ENCODE data around the gene ZNF385B. TPM values are rescaled to one million over a fixed set of nuclear protein-coding genes. Genes with fewer than 3 reads are reported as not detected.
"Not testable (repeated sequence)": the region's sequence is repeated elsewhere in the genome, so short reads cannot be mapped to it uniquely, and the experiment has no call there.

The ZNF385B gene
- total and polyA plus RNA-seq, 4 experiments from 2014 or later = not detected

DNA sequence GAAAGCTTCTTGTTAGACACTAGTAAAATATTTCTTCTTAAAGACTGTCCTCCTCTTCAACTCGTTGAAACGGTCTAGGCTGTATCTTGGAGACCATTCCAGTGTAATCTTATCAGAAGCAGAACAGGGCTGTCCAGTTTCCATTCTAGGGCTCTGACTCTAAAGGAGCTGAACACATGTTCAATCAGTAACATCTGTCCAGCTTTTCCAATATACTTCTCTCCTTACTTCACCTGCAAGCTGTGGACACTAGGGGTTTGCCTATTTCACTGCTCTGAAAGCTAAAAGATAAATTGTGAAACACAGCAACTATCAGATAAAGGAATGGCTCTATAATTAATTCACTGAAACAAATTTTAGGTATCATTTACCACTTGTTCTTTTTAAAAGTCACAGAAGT, 73.8 kb downstream of the ZNF385B start:
- peaks cover 0 to 2% (median 0%) of the 10 kb centered on the region in 8 donors for H3K9me3 Mint-ChIP-seq
- CTCF ChIA-PET (ENCODE audit: partially characterized antibody) = interaction anchor here (0.9 kb wide), 1 partner anchor 9 kb away, joined by 3 read pairs; no protein-coding TSS in a partner anchor
- DNase-seq = no peak
- no peak overlapping the region for H3K27ac Mint-ChIP-seq
- POLR2A ChIA-PET (ENCODE audit: partially characterized antibody) = no interaction called here
- Histone ChIP-seq H3K36me3 (ENCODE audit: insufficient read depth, low read length) (no peaks in the 10 kb centered on the region), H3K4me3 (ENCODE audit: low read length in 2 of 2) (no peak overlapping the region), H3K27me3 (ENCODE audit: insufficient read depth, low read length) (no peaks in the 10 kb centered on the region), H3K27ac (ENCODE audit: low read depth, low read length) (no peak overlapping the region), H3K9me3 (ENCODE audit: control insufficient read depth in 1 of 2, low read length in 2 of 2) (no peaks in the 10 kb centered on the region), H3K4me1 (ENCODE audit: insufficient read depth, low read length) (no peaks in the 10 kb centered on the region)
- H3K4me1 Mint-ChIP-seq = no peaks in the 10 kb centered on the region
- H3K4me3 Mint-ChIP-seq = no peak overlapping the region
- no peaks in the 10 kb centered on the region for H3K27me3 Mint-ChIP-seq
- intact Hi-C loops (cut with micrococcal nuclease) = no loop called here
- no peaks in the 10 kb centered on the region for H3K36me3 Mint-ChIP-seq

DNA sequence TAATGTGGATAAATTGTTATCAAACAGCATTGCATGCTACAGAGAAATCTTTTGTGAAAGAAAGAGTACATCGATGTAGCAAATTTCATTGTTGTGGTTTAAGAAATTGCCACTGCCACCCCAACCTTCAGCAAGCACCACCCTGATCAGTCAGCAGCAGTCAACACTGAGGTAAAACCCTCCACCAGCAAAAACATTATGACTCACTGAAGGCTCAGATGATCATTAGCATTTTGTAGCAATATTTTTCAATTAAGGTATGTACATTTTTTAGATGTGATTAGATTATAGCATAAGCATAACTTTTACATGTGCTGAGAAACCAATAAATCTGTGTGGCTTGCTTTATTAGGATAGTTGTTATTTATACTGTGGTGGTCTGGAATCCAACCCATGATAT, 75.5 kb downstream of the ZNF385B start:
- Histone ChIP-seq H3K36me3 (ENCODE audit: insufficient read depth, low read length) (no peaks in the 10 kb centered on the region), H3K27ac (ENCODE audit: low read depth, low read length) (no peak overlapping the region), H3K27me3 (ENCODE audit: insufficient read depth, low read length) (no peaks in the 10 kb centered on the region), H3K9me3 (ENCODE audit: control insufficient read depth in 1 of 2, low read length in 2 of 2) (no peaks in the 10 kb centered on the region), H3K4me1 (ENCODE audit: insufficient read depth, low read length) (no peaks in the 10 kb centered on the region), H3K4me3 (ENCODE audit: low read length in 2 of 2) (no peak overlapping the region)
- intact Hi-C loops (cut with micrococcal nuclease) = no loop called here
- no peak for DNase-seq
- ChIA-PET CTCF (ENCODE audit: partially characterized antibody) (no interaction called here), POLR2A (ENCODE audit: partially characterized antibody) (no interaction called here)
- Mint-ChIP-seq H3K4me1 (no peaks in the 10 kb centered on the region), H3K4me3 (no peak overlapping the region), H3K27me3 (no peaks in the 10 kb centered on the region), H3K9me3 (peaks cover 0 to 3% (median 0%) of the 10 kb centered on the region in 8 donors), H3K27ac (no peak overlapping the region), H3K36me3 (no peaks in the 10 kb centered on the region)

DNA sequence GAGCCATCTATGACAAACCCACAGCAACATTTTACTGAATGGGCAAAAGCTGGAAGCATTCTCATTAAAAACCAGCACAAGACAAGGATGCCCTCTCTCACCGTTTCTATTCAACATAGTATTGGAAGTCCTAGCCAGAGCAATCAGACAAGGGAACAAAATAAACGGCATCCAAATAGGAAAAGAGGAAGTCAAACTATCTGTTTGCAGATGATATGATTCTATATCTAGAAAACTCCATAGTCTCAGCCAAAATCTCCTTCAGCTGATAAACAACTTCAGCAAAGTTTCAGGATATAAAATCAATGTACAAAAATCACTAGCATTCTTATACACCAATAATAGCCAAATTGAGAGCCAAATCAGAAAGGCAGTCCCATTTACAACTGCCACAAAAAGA, 79.1 kb downstream of the ZNF385B start:
- H3K4me3 Mint-ChIP-seq; DNase-seq; H3K27me3 ChIP-seq (ENCODE audit: insufficient read depth, low read length); H3K36me3 Mint-ChIP-seq; CTCF ChIA-PET (ENCODE audit: partially characterized antibody); H3K9me3 ChIP-seq (ENCODE audit: control insufficient read depth in 1 of 2, low read length in 2 of 2); intact Hi-C loops (cut with micrococcal nuclease); H3K27ac ChIP-seq (ENCODE audit: low read depth, low read length); H3K27ac Mint-ChIP-seq; H3K4me3 ChIP-seq (ENCODE audit: low read length in 2 of 2); H3K27me3 Mint-ChIP-seq; H3K4me1 ChIP-seq (ENCODE audit: insufficient read depth, low read length); H3K4me1 Mint-ChIP-seq; H3K36me3 ChIP-seq (ENCODE audit: insufficient read depth, low read length); H3K9me3 Mint-ChIP-seq; POLR2A ChIA-PET (ENCODE audit: partially characterized antibody): not testable (repeated sequence)

DNA sequence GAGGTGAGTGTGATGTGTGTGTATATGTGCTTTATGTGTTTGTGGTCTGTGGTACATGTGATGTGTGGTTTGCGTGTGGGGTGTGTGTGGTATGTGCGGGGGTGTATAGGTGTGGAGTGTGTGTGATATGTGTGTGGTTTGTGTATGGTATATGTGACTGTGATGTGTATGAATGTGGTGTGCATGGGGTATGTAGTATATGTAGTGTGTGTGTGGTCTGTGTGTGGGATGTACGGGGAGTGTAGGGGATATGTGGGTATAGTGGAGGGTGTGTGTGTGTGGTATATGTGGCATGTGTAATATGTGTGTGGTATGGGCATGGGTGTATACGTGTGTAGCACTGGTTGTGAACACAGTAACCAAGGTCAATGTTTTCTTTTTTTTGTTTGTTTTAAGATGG, 87.4 kb downstream of the ZNF385B start:
- intact Hi-C loops (cut with micrococcal nuclease) = no loop called here
- Mint-ChIP-seq H3K4me3 (no peak overlapping the region), H3K27me3 (peaks cover 6 to 9% of the 10 kb centered on the region in 2 donors), H3K9me3 (peaks cover 0 to 3% (median 0%) of the 10 kb centered on the region in 8 donors), H3K36me3 (no peaks in the 10 kb centered on the region), H3K4me1 (no peaks in the 10 kb centered on the region), H3K27ac (no peak overlapping the region)
- no peaks in the 10 kb centered on the region for H3K36me3 ChIP-seq (ENCODE audit: insufficient read depth, low read length)
- no peak for DNase-seq
- no peaks in the 10 kb centered on the region for H3K9me3 ChIP-seq (ENCODE audit: control insufficient read depth in 1 of 2, low read length in 2 of 2)
- POLR2A ChIA-PET (ENCODE audit: partially characterized antibody) = no interaction called here
- H3K27me3 ChIP-seq (ENCODE audit: insufficient read depth, low read length) = no peaks in the 10 kb centered on the region
- no peak overlapping the region for H3K4me3 ChIP-seq (ENCODE audit: low read length in 2 of 2)
- no peak overlapping the region for H3K27ac ChIP-seq (ENCODE audit: low read depth, low read length)
- no peaks in the 10 kb centered on the region for H3K4me1 ChIP-seq (ENCODE audit: insufficient read depth, low read length)
- CTCF ChIA-PET (ENCODE audit: partially characterized antibody) = no interaction called here

DNA sequence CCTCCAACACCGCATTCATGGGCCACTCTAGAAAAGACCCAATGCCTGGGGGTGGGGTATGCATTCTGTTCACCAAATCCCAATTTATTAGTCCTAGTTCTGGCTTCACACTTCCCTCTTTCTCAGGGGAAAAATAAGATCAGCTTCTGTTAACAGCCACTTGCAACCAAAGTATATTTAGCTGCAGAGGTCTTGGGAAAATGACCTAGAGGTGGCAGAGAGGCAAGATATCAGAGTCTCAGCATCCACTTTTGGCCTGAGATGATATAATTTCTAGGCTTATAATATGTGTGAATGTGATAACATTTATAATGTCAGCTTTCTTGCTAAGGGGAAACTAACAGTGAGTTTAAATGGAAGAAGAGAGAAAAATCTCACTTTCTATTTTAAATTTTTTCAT, 89.1 kb downstream of the ZNF385B start:
- H3K9me3 ChIP-seq (ENCODE audit: control insufficient read depth in 1 of 2, low read length in 2 of 2) = no peaks in the 10 kb centered on the region
- ChIA-PET POLR2A (ENCODE audit: partially characterized antibody) (no interaction called here), CTCF (ENCODE audit: partially characterized antibody) (no interaction called here)
- DNase-seq = no peak
- Mint-ChIP-seq H3K27me3 (peaks cover 5 to 9% of the 10 kb centered on the region in 2 donors), H3K4me1 (no peaks in the 10 kb centered on the region), H3K27ac (no peak overlapping the region), H3K4me3 (no peak overlapping the region), H3K9me3 (peaks cover 0 to 3% (median 0%) of the 10 kb centered on the region in 8 donors), H3K36me3 (no peaks in the 10 kb centered on the region)
- no peak overlapping the region for H3K27ac ChIP-seq (ENCODE audit: low read depth, low read length)
- H3K4me3 ChIP-seq (ENCODE audit: low read length in 2 of 2) = no peak overlapping the region
- intact Hi-C loops (cut with micrococcal nuclease) = no loop called here
- H3K36me3 ChIP-seq (ENCODE audit: insufficient read depth, low read length) = no peaks in the 10 kb centered on the region
- no peaks in the 10 kb centered on the region for H3K27me3 ChIP-seq (ENCODE audit: insufficient read depth, low read length)
- no peaks in the 10 kb centered on the region for H3K4me1 ChIP-seq (ENCODE audit: insufficient read depth, low read length)

DNA sequence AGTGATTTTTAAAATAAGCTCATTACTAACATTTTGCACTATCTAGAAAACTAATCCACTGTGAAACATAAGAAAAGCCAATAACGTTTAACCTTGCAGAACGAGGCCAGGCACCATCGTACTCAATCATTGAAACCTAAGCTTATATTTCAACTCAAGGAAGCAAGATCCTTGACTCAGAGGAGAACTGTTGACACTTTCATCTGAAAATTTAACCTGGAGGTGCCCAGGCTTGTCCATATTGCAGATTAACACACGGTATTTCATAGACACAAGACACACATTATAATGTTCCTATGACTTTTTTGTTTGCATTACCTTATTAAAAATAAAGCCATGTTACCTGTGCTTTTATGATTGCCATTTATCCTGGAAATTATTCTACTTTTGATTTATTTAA, 89.6 kb downstream of the ZNF385B start:
- Histone ChIP-seq H3K9me3 (ENCODE audit: control insufficient read depth in 1 of 2, low read length in 2 of 2) (no peaks in the 10 kb centered on the region), H3K27ac (ENCODE audit: low read depth, low read length) (no peak overlapping the region), H3K36me3 (ENCODE audit: insufficient read depth, low read length) (no peaks in the 10 kb centered on the region), H3K4me1 (ENCODE audit: insufficient read depth, low read length) (no peaks in the 10 kb centered on the region), H3K27me3 (ENCODE audit: insufficient read depth, low read length) (no peaks in the 10 kb centered on the region), H3K4me3 (ENCODE audit: low read length in 2 of 2) (no peak overlapping the region)
- Mint-ChIP-seq H3K27ac (no peak overlapping the region), H3K27me3 (peaks cover 5 to 9% of the 10 kb centered on the region in 2 donors), H3K4me1 (no peaks in the 10 kb centered on the region), H3K4me3 (no peak overlapping the region), H3K9me3 (peaks cover 0 to 3% (median 0%) of the 10 kb centered on the region in 8 donors), H3K36me3 (no peaks in the 10 kb centered on the region)
- ChIA-PET CTCF (ENCODE audit: partially characterized antibody) (interaction anchor here (0.8 kb wide), 1 partner anchor 23 kb away, joined by 3 read pairs; no protein-coding TSS in a partner anchor), POLR2A (ENCODE audit: partially characterized antibody) (no interaction called here)
- DNase-seq = no peak
- intact Hi-C loops (cut with micrococcal nuclease) = no loop called here

DNA sequence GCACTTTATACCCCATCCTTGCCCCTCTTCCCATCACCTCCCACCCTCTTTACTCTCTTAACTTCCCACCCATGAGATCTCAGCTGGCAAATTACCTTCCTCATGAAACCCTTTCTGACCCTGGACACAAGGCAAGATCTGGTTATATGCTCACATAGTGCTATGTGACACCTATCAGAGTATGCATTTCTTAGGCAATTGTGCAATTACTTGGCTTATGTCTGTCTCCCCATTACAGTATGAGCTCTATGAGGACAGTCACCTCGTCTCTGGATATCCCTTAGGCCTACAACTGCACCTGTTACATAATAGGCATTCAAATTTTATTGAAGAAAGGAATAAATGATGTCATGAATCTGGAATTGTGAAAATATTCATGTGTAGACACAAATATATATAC, 91.4 kb downstream of the ZNF385B start:
- CTCF ChIA-PET (ENCODE audit: partially characterized antibody) = no interaction called here
- H3K27ac ChIP-seq (ENCODE audit: low read depth, low read length) = no peak overlapping the region
- Mint-ChIP-seq H3K9me3 (peaks cover 0 to 3% (median under 1%) of the 10 kb centered on the region in 8 donors), H3K4me1 (no peaks in the 10 kb centered on the region), H3K27me3 (peaks cover 3 to 8% of the 10 kb centered on the region in 2 donors), H3K4me3 (no peak overlapping the region), H3K27ac (no peak overlapping the region), H3K36me3 (no peaks in the 10 kb centered on the region)
- no peaks in the 10 kb centered on the region for H3K36me3 ChIP-seq (ENCODE audit: insufficient read depth, low read length)
- no peak overlapping the region for H3K4me3 ChIP-seq (ENCODE audit: low read length in 2 of 2)
- POLR2A ChIA-PET (ENCODE audit: partially characterized antibody) = no interaction called here
- DNase-seq = no peak
- no peaks in the 10 kb centered on the region for H3K4me1 ChIP-seq (ENCODE audit: insufficient read depth, low read length)
- no peaks in the 10 kb centered on the region for H3K27me3 ChIP-seq (ENCODE audit: insufficient read depth, low read length)
- intact Hi-C loops (cut with micrococcal nuclease) = no loop called here
- no peaks in the 10 kb centered on the region for H3K9me3 ChIP-seq (ENCODE audit: control insufficient read depth in 1 of 2, low read length in 2 of 2)

DNA sequence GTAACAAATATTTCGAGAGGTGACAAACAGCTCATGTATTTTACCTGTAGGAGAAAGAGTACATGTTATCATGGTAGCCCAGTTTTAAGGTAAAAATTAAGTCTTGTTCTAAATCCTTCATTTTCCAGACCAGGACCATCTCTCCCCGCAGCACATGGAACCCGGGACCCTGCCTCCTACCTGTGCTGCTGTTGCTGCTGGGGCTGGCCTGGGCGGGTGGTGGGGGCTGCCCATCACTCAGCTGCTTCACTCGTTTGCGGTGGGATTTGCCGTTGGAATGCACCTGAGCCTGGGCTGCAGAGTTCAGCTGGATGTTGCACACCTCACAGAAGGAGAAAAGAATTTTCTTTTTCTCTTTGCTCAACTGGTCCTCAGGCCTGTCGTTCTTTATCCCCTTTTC, 92.1 kb downstream of the ZNF385B start:
- POLR2A ChIA-PET (ENCODE audit: partially characterized antibody) = no interaction called here
- intact Hi-C loops (cut with micrococcal nuclease) = no loop called here
- H3K4me3 ChIP-seq (ENCODE audit: low read length in 2 of 2) = no peak overlapping the region

More for the DNA sequence above, 92.1 kb downstream of the ZNF385B start:
- Mint-ChIP-seq H3K27me3 (peaks cover 3 to 8% of the 10 kb centered on the region in 2 donors), H3K4me1 (no peaks in the 10 kb centered on the region), H3K4me3 (no peak overlapping the region), H3K27ac (no peak overlapping the region), H3K9me3 (peaks cover 0 to 6% (median 2%) of the 10 kb centered on the region in 8 donors), H3K36me3 (no peaks in the 10 kb centered on the region)
- H3K27me3 ChIP-seq (ENCODE audit: insufficient read depth, low read length) = no peaks in the 10 kb centered on the region
- no peak for DNase-seq
- no peaks in the 10 kb centered on the region for H3K4me1 ChIP-seq (ENCODE audit: insufficient read depth, low read length)
- no peaks in the 10 kb centered on the region for H3K9me3 ChIP-seq (ENCODE audit: control insufficient read depth in 1 of 2, low read length in 2 of 2)
- CTCF ChIA-PET (ENCODE audit: partially characterized antibody) = interaction anchor here (1.0 kb wide), 1 partner anchor 10 kb away, joined by 3 read pairs; no protein-coding TSS in a partner anchor
- H3K36me3 ChIP-seq (ENCODE audit: insufficient read depth, low read length) = no peaks in the 10 kb centered on the region
- H3K27ac ChIP-seq (ENCODE audit: low read depth, low read length) = no peak overlapping the region

Measured in CD4-positive, alpha-beta memory T cell (primary cell).